ENCODE measurements around the gene CYTIP.

DNA sequence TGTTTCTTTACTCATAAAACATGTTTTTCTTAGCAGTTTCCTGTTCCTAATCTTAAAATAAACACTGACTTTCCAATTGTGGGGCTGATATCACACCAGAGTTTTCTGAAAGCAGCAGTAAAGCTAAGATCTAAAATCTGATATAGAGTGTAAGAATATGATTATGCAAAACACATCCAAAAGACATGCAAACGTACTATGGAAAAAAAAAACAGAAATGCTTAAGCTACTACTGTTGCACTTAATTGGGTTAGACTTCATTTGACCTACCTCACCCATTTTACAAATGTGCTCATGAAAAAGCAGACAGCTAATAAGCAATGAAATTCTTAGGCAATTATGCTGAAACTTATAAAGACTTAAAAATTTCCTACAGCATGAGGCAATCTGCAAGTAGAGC is 10.5 kb downstream of the CYTIP start:
- TF ChIP-seq, protein P1, sequence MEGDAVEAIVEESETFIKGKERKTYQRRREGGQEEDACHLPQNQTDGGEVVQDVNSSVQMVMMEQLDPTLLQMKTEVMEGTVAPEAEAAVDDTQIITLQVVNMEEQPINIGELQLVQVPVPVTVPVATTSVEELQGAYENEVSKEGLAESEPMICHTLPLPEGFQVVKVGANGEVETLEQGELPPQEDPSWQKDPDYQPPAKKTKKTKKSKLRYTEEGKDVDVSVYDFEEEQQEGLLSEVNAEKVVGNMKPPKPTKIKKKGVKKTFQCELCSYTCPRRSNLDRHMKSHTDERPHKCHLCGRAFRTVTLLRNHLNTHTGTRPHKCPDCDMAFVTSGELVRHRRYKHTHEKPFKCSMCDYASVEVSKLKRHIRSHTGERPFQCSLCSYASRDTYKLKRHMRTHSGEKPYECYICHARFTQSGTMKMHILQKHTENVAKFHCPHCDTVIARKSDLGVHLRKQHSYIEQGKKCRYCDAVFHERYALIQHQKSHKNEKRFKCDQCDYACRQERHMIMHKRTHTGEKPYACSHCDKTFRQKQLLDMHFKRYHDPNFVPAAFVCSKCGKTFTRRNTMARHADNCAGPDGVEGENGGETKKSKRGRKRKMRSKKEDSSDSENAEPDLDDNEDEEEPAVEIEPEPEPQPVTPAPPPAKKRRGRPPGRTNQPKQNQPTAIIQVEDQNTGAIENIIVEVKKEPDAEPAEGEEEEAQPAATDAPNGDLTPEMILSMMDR (IDR thresholded peaks at IDR 0.05; ENCODE audit: insufficient read depth, low read length, poor library complexity, severe bottlenecking) = no peak
- no peak for TF ChIP-seq EZH2phosphoT487 (conservative IDR thresholded peaks at IDR 0.05; ENCODE audit: low read length)
